Measurements from ENCODE around the gene GLRX5. TPM values are rescaled to one million over a fixed set of nuclear protein-coding genes. Genes with fewer than 3 reads are reported as not detected.
A peak's percentile ranks its signal among the peaks of the same experiment; 100 is the strongest.
"Not testable (repeated sequence)": the region's sequence is repeated elsewhere in the genome, so short reads cannot be mapped to it uniquely, and the experiment has no call there.

The GLRX5 gene
- total RNA-seq, 1 donor from 2014 or later, result 27.8 TPM

DNA sequence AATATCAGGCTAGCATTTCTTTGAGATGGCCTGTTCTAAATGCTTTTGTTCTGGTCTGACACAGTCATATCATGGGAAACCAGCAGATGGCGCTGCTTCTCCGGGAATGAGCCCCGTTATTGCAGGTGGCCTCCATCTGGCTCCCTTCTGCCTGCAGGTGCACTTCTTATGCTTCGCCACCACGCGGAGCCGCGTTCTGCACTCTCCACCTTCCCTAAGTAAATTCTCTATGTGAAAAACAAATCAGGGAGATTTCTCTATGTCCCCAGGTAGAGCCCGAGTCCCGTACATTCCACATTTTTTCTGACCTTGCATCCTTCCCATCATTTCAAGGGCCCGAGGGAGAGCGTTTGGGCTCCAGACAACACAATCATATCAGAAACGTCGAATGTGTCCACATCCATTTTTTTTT, 26.2 kb downstream of the GLRX5 start:
- ATAC-seq, result peak; percentile 97

DNA sequence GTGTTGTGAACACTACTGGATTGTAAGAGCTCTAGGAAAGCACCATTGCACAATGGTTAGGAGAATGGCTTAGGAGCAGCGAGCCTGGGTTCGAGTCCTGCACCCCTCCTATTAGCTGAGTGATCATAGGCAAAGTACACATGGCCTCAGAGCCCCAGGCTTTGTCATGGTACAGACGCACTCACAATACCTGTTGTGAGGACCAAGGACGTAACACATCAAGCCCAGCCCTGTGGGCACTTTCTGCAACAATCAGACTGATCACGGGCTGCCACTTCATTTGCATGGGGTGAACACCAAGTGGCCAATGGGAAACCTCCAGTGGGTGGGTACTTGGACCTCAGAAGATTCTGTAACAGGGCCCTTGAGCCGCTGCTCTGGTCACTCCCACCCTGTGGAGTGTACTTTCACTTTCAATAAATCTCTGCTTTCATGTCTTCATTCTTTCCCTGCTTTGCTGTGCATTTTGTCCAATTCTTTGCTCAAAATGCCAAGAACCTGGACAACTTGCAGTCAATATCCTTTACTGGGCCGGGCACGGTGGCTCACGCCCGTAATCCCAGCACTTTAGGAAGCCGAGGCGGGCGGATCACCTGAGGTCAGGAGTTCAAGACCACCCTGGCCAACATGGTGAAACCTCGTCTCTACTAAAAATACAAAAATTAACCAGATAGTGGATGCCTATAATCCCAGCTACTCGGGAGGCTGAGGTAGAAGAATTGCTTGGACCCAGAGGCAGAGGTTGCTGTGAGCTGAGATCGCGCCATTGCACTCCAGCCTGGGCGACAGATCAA, 28.2 kb downstream of the GLRX5 start:
- ATAC-seq, result no peak

- ATAC-seq, result no peak
Measured at GRCh38 chr14:95564060-95564459, 29.2 kb downstream of the GLRX5 start.

DNA sequence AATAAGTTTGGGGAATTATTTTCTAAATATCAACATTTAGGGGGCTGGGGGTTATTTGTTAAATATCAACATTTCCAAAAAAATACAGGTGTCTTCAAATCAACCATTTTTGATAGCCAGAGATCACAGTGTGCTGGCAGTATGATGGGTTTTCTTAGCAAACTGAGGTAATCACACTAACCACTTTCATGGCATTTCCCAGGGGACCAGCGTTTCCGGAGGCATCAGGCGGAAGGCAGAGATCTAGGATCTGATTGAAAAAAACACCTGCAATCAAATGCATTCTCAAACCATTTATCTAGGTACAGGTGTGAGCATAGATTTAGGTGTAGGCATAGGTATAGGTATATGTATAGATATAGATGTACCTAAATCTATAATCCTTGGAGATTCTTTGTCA, 34.6 kb downstream of the GLRX5 start:
- ATAC-seq, result no peak

DNA sequence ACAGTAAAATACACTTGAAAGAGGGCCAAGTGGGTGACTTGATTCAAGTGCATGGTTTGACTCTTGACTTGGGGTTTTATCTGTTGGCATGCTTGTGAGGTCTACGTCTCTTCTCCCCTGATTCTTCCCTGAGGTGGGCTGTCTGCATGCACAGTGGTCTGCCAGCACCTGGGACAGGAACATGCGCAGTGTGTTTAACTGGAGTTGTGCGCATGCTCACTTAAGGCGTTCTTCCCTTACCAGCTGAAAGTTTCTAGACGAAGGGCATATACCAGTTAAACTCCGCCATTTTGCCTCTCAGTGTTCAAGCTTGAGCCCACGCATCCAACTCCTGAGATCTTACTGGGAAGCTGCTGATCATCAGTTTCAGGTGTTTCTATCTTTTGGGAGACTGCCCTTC, 38.5 kb downstream of the GLRX5 start:
- no peak for ATAC-seq

- no peak for ATAC-seq
Measured at GRCh38 chr14:95575840-95576473, 41.1 kb downstream of the GLRX5 start.

DNA sequence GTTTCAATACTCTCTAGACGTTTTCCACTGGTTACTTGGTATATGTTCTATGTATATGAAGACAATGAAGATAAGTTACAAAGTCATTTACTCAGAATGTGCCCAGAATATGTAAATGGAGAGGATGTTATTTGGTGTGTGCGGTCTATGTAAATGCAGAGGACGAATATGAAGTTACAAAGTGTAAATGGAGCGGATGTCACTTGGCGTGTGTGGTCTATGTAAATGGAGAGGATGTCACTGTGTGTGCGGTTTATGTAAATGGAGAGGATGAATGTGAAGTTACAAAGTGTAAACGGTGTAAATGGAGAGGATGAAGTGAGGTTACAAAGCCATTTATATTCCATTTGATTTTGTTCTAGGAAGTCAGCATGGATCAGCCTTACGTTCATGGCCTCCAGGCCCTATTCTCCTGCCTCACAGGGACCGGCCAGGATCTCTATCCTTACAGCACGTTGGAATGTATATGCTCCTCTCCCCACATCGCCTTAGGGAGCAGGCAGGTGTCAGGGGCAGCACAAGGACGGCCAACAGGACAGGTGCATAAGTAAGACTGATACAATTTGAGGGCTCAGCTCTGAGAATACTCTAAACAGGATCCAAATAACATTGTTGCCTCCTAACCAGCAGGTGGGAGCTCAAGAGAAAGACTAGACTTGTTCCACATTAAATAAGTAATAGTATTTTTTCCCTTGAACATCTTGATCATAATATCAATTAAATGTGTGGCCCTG, 42.4 kb downstream of the GLRX5 start:
- peak; percentile 48 for ATAC-seq

GRCh38 chr14:95577870-95578269, 43.0 kb downstream of the GLRX5 start:
- ATAC-seq, result no peak

GRCh38 chr14:95583836-95584617, 49.2 kb downstream of the GLRX5 start:
- ATAC-seq, result not testable (repeated sequence)

DNA sequence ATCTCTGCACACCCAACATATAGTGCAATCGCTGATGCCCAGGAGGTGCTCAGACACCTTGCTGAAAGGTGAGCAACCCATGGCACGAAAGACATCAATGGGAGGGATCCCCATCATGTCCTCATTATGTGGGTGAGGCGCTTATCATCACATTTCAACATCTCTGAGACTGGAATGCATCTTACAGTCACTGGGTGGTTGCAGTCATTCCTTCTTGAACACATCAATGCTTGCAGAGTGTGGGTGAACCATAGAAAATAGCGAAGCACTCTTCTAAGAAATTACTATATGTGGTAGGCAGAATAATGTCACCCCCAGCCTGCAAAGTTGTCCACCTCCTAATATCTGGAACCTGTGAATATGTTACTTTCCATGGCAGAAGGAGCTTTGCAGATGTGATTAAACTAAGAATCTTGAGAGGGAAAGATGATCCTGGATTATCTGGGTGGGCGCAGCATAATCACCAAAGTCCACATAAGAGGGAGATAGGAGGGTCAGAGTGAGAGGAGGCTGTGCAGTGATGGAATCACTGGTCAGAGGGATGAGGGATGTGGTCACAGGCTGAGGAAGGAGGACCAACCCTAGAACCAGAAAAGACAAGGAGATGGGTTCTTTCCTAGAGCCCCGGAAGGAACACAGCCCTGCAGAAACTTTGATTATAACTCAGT, 51.2 kb downstream of the GLRX5 start:
- no peak for ATAC-seq

GRCh38 chr14:95591182-95591581, 56.3 kb downstream of the GLRX5 start:
- not testable (repeated sequence) for ATAC-seq

Other genes starting within 250 kb of the GLRX5 start
- 9.6 TPM for gene CLMN, start 215.1 kb upstream of the GLRX5 start, total RNA-seq
- gene SYNE3, start 18.4 kb upstream of the GLRX5 start, total RNA-seq, result 1.9 TPM
- not detected for gene TCL1B, start 151.4 kb downstream of the GLRX5 start, total RNA-seq
- gene TCL1A, start 179.1 kb downstream of the GLRX5 start, total RNA-seq, result 0.40 TPM

All from esophagus mucosa (tissue), 1 donor.